Esophagus squamous epithelium (tissue), 4 donors: Measurements from ENCODE around the gene ABCF1.

Experiments
- POLR2A ChIP-seq, 4 donors: fragments of 450-650 bp; IDR thresholded peaks; one replicate each; pipeline ENCODE4 v1.6.1; 2017; ENCODE audit warnings: antibody characterized with exemption in 4 of 4, mild to moderate bottlenecking in 4 of 4, moderate library complexity in 3 of 4
- TF ChIP-seq, protein P1 (sequence below), 6 experiments: fragments of 450-650 bp in 4 of 6; fragments of 200-600 bp in 2 of 6; sonication (generic) in 2 of 6; IDR thresholded peaks; one replicate each; pipeline ENCODE4 v1.5.1; 2016 to 2019; ENCODE audit warnings: antibody characterized with exemption in 6 of 6, mild to moderate bottlenecking in 4 of 6, moderate library complexity in 4 of 6

GRCh38 chr6:30568245-30568644 is 3.0 kb upstream of the ABCF1 start:
- TF ChIP-seq, protein P1, sequence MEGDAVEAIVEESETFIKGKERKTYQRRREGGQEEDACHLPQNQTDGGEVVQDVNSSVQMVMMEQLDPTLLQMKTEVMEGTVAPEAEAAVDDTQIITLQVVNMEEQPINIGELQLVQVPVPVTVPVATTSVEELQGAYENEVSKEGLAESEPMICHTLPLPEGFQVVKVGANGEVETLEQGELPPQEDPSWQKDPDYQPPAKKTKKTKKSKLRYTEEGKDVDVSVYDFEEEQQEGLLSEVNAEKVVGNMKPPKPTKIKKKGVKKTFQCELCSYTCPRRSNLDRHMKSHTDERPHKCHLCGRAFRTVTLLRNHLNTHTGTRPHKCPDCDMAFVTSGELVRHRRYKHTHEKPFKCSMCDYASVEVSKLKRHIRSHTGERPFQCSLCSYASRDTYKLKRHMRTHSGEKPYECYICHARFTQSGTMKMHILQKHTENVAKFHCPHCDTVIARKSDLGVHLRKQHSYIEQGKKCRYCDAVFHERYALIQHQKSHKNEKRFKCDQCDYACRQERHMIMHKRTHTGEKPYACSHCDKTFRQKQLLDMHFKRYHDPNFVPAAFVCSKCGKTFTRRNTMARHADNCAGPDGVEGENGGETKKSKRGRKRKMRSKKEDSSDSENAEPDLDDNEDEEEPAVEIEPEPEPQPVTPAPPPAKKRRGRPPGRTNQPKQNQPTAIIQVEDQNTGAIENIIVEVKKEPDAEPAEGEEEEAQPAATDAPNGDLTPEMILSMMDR (IDR thresholded peaks at IDR 0.05): no peak
- TF ChIP-seq POLR2A (IDR thresholded peaks at IDR 0.05): no peak
